Fibroblast of lung (primary cell): ENCODE results near the gene NUP93.

Experiments
- CTCF ChIP-seq, 2 donors: IDR thresholded peaks in 1 of 2; conservative IDR thresholded peaks in 1 of 2; 1 replicate in 1 of 2; 2 replicates in 1 of 2; pipeline ENCODE4 v1.5.1; 2011 to 2012; ENCODE audit warnings: low read length in 2 of 2, control low read depth in 1 of 2, inconsistent platforms in 1 of 2, low read depth in 1 of 2, mild to moderate bottlenecking in 1 of 2
- EZH2 ChIP-seq: IDR thresholded peaks from 2 replicates; pipeline ENCODE4 v1.5.1; 2012; ENCODE audit warnings: low read length, control low read depth, mild to moderate bottlenecking; ENCODE audit errors: missing control alignments

- no peak for TF ChIP-seq CTCF (conservative IDR thresholded peaks at IDR 0.05 in 1 of 2, IDR thresholded peaks at IDR 0.05 in 1 of 2; ENCODE audit: low read depth in 1 of 2, low read length in 2 of 2)
- TF ChIP-seq EZH2 = no peak
Measured at GRCh38 chr16:56801762-56802161, 71.8 kb downstream of the NUP93 start.
